Type B pancreatic cell (in vitro differentiated cells): Measurements from ENCODE around the gene CTBP2. TPM values are rescaled to one million over a fixed set of nuclear protein-coding genes. Genes with fewer than 3 reads are reported as not detected.
A peak's percentile ranks its signal among the peaks of the same experiment; 100 is the strongest.

Experiments
- DNase-seq: peaks from one replicate; pipeline ENCODE4 v3.0.0; 2021; ENCODE audit warnings: mixed read lengths; ENCODE audit not compliant: unreplicated experiment; ENCODE audit errors: extremely low spot score
- H3K27ac Mint-ChIP-seq: 2 replicates; pipeline ENCODE4 v1.8.0; 2021; ENCODE audit warnings: mild to moderate bottlenecking, mixed read lengths
- H3K27me3 Mint-ChIP-seq: 2 replicates; pipeline ENCODE4 v1.8.0; 2021; ENCODE audit warnings: mixed read lengths
- H3K36me3 Mint-ChIP-seq: 2 replicates; pipeline ENCODE4 v1.8.0; 2021; ENCODE audit warnings: mixed read lengths
- H3K4me1 Mint-ChIP-seq: one replicate; pipeline ENCODE4 v1.8.0; 2021; ENCODE audit warnings: mixed read lengths; ENCODE audit not compliant: unreplicated experiment
- H3K4me3 Mint-ChIP-seq: 2 replicates; pipeline ENCODE4 v1.8.0; 2021; ENCODE audit warnings: mild to moderate bottlenecking, mixed read lengths
- H3K9me3 Mint-ChIP-seq: 2 replicates; pipeline ENCODE4 v1.8.0; 2021; ENCODE audit warnings: mixed read lengths
- CTCF ChIP-seq: fragments of 200-600 bp; sonication (generic); conservative IDR thresholded peaks from 2 replicates; pipeline ENCODE4 v1.5.0; 2021; ENCODE audit warnings: antibody characterized with exemption, mild to moderate bottlenecking
- total RNA-seq: library from RNA; stranded (reverse); gene quantifications from 2 replicates; pipeline ENCODE4 v1.2.1, GENCODE V29; 2021; ENCODE audit warnings: low replicate concordance

The CTBP2 gene
- total RNA-seq, 1 donor from 2014 or later: 113 TPM

- H3K27me3 Mint-ChIP-seq: no peaks in the 10 kb centered on the region
Measured at GRCh38 chr10:125135771-125136035, 24.7 kb downstream of the CTBP2 start.

DNA sequence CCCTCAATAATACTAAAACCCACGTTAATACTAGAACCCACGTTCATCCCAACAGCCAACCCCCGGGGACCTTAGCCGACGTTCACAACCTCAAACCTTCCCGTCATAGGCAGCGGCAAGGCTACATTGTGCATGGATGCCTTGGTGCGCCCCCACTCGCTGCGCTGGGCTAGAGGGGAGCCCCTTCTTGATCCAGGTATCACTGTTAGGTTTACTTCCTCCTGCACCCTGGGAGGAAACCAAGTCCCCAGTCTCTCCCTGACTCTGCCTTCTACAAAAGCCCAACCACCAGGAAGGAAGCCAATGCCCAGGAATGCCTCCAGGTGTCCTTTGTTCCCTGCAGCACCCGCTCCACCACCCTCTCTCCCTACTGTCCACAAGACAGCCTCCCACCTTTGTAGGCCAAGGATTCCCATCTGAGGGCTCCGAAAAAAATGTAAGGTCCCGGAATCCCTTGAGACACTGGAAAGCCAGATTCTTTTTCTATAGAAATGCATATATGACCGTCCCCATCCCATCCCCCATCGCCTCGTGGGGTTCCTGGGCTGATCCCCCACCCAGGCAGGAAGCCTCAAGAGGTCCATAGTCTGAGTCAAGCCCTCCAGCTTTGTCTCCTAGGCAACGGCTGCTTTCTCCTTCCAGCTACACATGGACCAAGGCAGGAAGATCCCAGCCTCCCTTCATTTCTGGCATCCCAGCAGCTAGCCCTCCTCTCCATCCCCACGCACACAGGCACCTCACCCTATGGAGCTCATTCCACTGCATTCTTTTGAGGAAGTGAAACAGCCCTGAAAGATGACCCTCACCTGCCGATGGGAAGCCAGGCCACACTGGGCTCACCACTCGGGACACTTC is 25.2 kb downstream of the CTBP2 start:
- peaks cover 34% of the 10 kb centered on the region for H3K4me1 Mint-ChIP-seq
- no peak overlapping the region for H3K4me3 Mint-ChIP-seq
- no peak for DNase-seq

More at GRCh38 chr10:125135771-125136035, 24.7 kb downstream of the CTBP2 start:
- TF ChIP-seq CTCF: no peak
- peaks cover 34% of the 10 kb centered on the region for H3K36me3 Mint-ChIP-seq
- H3K4me3 Mint-ChIP-seq: no peak overlapping the region
- no peak for DNase-seq
- H3K4me1 Mint-ChIP-seq: peaks cover 35% of the 10 kb centered on the region
- no peaks in the 10 kb centered on the region for H3K9me3 Mint-ChIP-seq
- no peak overlapping the region for H3K27ac Mint-ChIP-seq

GRCh38 chr10:125134483-125134848 is 25.9 kb downstream of the CTBP2 start:
- Mint-ChIP-seq H3K27ac (no peak overlapping the region), H3K36me3 (peaks cover 35% of the 10 kb centered on the region), H3K9me3 (no peaks in the 10 kb centered on the region), H3K27me3 (no peaks in the 10 kb centered on the region), H3K4me1 (peaks cover 31% of the 10 kb centered on the region), H3K4me3 (no peak overlapping the region)
- no peak for TF ChIP-seq CTCF
- DNase-seq: no peak

More for the DNA sequence above, 25.2 kb downstream of the CTBP2 start:
- H3K36me3 Mint-ChIP-seq: peaks cover 35% of the 10 kb centered on the region
- no peaks in the 10 kb centered on the region for H3K9me3 Mint-ChIP-seq
- H3K27me3 Mint-ChIP-seq: no peaks in the 10 kb centered on the region
- no peak for TF ChIP-seq CTCF
- peak overlapping the region; percentile 16 for H3K27ac Mint-ChIP-seq

DNA sequence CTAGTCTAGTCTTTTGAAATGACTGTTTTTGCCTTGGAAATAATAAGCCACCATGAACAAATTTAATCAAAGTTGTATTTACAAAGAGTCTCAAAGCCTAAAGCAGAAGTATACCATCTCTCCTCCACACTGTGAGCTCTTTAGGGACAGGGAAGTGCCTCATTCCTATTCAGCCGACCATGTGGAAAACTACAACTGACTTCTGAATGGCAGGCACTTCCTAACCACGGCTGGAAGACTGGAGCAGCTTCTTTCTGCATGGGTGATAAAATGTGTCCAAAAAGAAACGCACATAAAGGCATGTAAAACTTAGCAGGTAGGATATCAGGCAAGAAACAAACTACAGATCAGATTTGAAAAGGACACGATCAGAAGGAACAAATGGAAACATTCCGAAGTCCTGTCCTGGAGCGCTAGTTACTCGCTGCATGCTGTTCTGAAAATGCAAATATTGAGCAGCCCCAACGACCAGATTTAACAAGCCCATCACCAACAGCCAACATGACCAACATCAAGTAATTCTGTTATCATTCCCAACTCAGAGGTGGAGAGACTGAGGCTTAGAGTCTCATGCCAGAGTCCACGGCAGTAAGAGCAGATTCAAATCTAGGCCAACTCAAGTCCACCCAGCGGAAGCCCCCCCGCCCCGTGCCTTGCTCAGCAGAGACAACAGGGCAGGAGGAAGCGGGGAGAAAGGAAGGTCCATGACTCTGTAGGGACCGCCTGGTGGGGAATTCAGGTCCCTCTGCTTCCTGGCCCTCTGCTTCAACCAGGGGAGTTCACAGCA is 26.5 kb downstream of the CTBP2 start:
- DNase-seq: no peak
- peaks cover 37% of the 10 kb centered on the region for H3K36me3 Mint-ChIP-seq
- peak overlapping the region; percentile 20 for H3K27ac Mint-ChIP-seq
- H3K4me3 Mint-ChIP-seq: no peak overlapping the region
- peaks cover 31% of the 10 kb centered on the region for H3K4me1 Mint-ChIP-seq
- H3K9me3 Mint-ChIP-seq: no peaks in the 10 kb centered on the region
- no peak for TF ChIP-seq CTCF
- no peaks in the 10 kb centered on the region for H3K27me3 Mint-ChIP-seq

DNA sequence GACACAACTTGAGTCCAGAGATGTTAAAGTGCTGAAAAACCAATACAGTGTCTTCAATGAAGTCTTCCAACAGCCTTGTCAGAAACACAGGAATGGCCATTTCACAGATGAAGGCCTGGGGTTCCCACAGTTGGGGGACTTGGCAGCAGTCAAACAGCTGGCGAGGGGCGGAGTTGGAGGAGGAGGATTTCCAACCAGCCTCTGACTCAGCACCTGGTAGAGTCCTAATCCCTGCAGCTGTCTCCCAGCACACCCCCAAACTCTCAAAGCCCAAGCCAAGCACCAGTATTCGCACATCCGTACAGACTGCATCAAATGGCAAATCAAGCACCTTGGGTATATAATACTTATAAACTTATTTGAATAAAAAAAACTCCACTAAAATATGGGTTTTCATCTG is 28.0 kb downstream of the CTBP2 start:
- TF ChIP-seq CTCF: no peak
- H3K27me3 Mint-ChIP-seq: no peaks in the 10 kb centered on the region
- no peak overlapping the region for H3K27ac Mint-ChIP-seq
- no peak overlapping the region for H3K4me3 Mint-ChIP-seq
- H3K36me3 Mint-ChIP-seq: peaks cover 45% of the 10 kb centered on the region
- DNase-seq: no peak
- no peaks in the 10 kb centered on the region for H3K9me3 Mint-ChIP-seq
- peaks cover 31% of the 10 kb centered on the region for H3K4me1 Mint-ChIP-seq
